DOHH2 (cell line): Measurements from ENCODE around the gene LRCH2.

Experiments used
- H3F3A ChIP-seq: fragments of 200-600 bp; sonication (generic), shearing (Covaris generic); 2 replicates; pipeline ENCODE4 v1.6.0; 2016; ENCODE audit warnings: antibody characterized with exemption, mild to moderate bottlenecking; ENCODE audit not compliant: control insufficient read depth, insufficient read depth
- H3K27ac ChIP-seq: fragments of 200-600 bp; sonication (generic); 2 replicates; pipeline ENCODE4 v1.5.1; 2014; ENCODE audit warnings: low read depth, mild to moderate bottlenecking, low read length, moderate library complexity
- H3K27me3 ChIP-seq: fragments of 200-600 bp; sonication (generic); 2 replicates; pipeline ENCODE4 v1.6.1; 2014; ENCODE audit warnings: mild to moderate bottlenecking, low read length, mixed read lengths; ENCODE audit not compliant: control insufficient read depth
- H3K36me3 ChIP-seq: fragments of 200-600 bp; sonication (generic); 2 replicates; pipeline ENCODE4 v1.6.1; 2014; ENCODE audit warnings: mild to moderate bottlenecking, low read length, moderate library complexity, mixed read lengths; ENCODE audit not compliant: control insufficient read depth
- H3K4me1 ChIP-seq: fragments of 200-600 bp; sonication (generic); 2 replicates; pipeline ENCODE4 v1.6.1; 2014; ENCODE audit warnings: mild to moderate bottlenecking, low read length, mixed read lengths; ENCODE audit not compliant: control insufficient read depth
- H3K4me2 ChIP-seq: fragments of 200-600 bp; sonication (generic); 2 replicates; pipeline ENCODE4 v1.6.0; 2014; ENCODE audit warnings: mild to moderate bottlenecking, low read length, moderate library complexity
- H3K4me3 ChIP-seq: fragments of 200-600 bp; sonication (generic); 2 replicates; pipeline ENCODE4 v1.5.1; 2014; ENCODE audit warnings: mild to moderate bottlenecking, low read length, mixed read lengths
- H3K79me2 ChIP-seq: fragments of 200-600 bp; sonication (generic); 2 replicates; pipeline ENCODE4 v1.6.1; 2014; ENCODE audit warnings: mild to moderate bottlenecking, low read length, mixed read lengths; ENCODE audit not compliant: control insufficient read depth
- H3K9me2 ChIP-seq: fragments of 200-600 bp; sonication (generic); replicated peaks from 2 replicates; pipeline ENCODE4 v1.6.1; 2014; ENCODE audit warnings: mild to moderate bottlenecking, low read length, mixed read lengths; ENCODE audit not compliant: control insufficient read depth
- H3K9me3 ChIP-seq: fragments of 200-600 bp; sonication (generic); 2 replicates; pipeline ENCODE4 v1.6.1; 2014; ENCODE audit warnings: antibody characterized with exemption, low read length, mixed read lengths; ENCODE audit not compliant: control insufficient read depth, insufficient read depth
- H4K20me1 ChIP-seq: fragments of 200-600 bp; sonication (generic); 2 replicates; pipeline ENCODE4 v1.6.0; 2014; ENCODE audit warnings: low read depth, mild to moderate bottlenecking, antibody characterized with exemption, low read length, moderate library complexity; ENCODE audit not compliant: control insufficient read depth, insufficient read depth
- EZH2phosphoT487 ChIP-seq: fragments of 200-600 bp; sonication (generic); IDR thresholded peaks from 2 replicates; pipeline ENCODE4 v1.6.1; 2017; ENCODE audit warnings: borderline replicate concordance, mild to moderate bottlenecking, antibody characterized with exemption, low read length, moderate library complexity, mixed read lengths
- TF ChIP-seq, protein P1 (sequence below): fragments of 200-600 bp; sonication (generic); IDR thresholded peaks from one replicate; pipeline ENCODE4 v1.5.1; 2014; ENCODE audit warnings: antibody characterized with exemption, mild to moderate bottlenecking, low read depth, low read length; ENCODE audit not compliant: poor library complexity, severe bottlenecking

LRCH2 gene

DNA sequence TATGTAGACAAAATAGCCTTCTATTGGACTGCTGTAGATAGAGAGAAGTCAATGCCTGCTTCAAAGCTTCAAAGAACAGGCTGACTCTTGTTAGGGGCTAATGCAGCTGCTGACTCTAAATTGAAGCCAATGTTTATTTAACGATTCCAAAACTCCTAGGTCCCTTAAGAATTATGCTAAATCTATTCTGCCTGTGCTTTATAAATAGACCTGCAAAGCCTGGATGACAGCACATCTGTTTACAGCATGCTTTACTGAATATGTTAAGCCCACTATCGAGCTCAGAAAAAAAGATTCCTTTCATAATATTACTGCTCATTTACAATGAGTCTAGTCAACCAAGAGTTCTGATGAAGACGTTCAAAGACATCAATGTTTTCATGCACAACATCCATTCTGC, 99.5 kb downstream of the LRCH2 start:
- no peak overlapping the region for H3K27ac ChIP-seq
- no peak overlapping the region for H3K4me2 ChIP-seq
- no peaks in the 10 kb centered on the region for H3K9me3 ChIP-seq
- H3K9me2 ChIP-seq: no peaks in the 10 kb centered on the region
- H3K4me3 ChIP-seq: no peak overlapping the region
- H4K20me1 ChIP-seq: no peaks in the 10 kb centered on the region
- no peaks in the 10 kb centered on the region for H3K27me3 ChIP-seq
- no peaks in the 10 kb centered on the region for H3F3A ChIP-seq
- no peaks in the 10 kb centered on the region for H3K79me2 ChIP-seq
- H3K4me1 ChIP-seq: no peaks in the 10 kb centered on the region
- H3K36me3 ChIP-seq: no peaks in the 10 kb centered on the region
- TF ChIP-seq, protein P1, sequence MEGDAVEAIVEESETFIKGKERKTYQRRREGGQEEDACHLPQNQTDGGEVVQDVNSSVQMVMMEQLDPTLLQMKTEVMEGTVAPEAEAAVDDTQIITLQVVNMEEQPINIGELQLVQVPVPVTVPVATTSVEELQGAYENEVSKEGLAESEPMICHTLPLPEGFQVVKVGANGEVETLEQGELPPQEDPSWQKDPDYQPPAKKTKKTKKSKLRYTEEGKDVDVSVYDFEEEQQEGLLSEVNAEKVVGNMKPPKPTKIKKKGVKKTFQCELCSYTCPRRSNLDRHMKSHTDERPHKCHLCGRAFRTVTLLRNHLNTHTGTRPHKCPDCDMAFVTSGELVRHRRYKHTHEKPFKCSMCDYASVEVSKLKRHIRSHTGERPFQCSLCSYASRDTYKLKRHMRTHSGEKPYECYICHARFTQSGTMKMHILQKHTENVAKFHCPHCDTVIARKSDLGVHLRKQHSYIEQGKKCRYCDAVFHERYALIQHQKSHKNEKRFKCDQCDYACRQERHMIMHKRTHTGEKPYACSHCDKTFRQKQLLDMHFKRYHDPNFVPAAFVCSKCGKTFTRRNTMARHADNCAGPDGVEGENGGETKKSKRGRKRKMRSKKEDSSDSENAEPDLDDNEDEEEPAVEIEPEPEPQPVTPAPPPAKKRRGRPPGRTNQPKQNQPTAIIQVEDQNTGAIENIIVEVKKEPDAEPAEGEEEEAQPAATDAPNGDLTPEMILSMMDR: no peak
- no peak for TF ChIP-seq EZH2phosphoT487

DNA sequence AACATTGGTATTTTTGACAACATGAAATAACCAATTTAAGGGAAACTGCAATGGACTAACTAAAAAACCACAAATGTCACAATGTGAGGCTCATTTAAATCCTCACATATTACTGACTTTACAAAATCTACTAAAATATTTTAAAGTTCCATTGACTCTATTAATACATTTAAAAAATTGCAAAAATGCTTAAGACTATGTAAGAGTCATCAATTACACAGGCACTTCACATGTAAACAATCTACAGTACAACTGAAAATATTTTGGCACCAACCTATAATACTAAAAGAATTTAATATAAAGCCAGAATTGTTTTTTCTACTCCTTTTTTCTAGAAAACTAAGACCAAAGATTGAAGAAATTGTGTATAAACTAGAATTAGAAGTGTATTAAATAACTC, 121.5 kb downstream of the LRCH2 start:
- no peaks in the 10 kb centered on the region for H3K36me3 ChIP-seq
- no peaks in the 10 kb centered on the region for H4K20me1 ChIP-seq
- no peaks in the 10 kb centered on the region for H3F3A ChIP-seq
- no peak overlapping the region for H3K4me3 ChIP-seq
- no peaks in the 10 kb centered on the region for H3K79me2 ChIP-seq
- no peaks in the 10 kb centered on the region for H3K27me3 ChIP-seq
- TF ChIP-seq EZH2phosphoT487: no peak
- TF ChIP-seq, protein P1: no peak
- no peaks in the 10 kb centered on the region for H3K4me1 ChIP-seq
- no peak overlapping the region for H3K27ac ChIP-seq
- no peak overlapping the region for H3K4me2 ChIP-seq
- H3K9me3 ChIP-seq: no peaks in the 10 kb centered on the region
- no peaks in the 10 kb centered on the region for H3K9me2 ChIP-seq

DNA sequence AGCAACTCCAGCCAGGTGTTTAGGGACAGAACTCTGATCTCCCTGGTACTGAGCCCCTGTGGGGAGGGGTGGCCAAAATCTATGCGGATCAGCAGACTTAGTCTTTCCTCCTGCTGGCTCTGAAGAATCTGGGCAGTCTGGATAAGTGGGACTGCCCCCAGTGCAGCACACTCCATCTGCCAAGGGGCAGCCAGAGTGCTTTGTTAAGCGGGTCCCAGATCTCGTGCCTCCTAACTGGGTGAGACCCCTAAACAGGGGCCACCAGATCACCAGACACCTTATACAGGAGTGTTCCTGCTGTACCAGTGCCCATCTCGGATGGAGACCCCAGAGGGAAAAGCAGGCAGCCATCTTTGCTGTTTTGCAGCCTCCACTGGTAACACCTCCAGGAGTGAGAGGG, 135.0 kb downstream of the LRCH2 start:
- no peak overlapping the region for H3K4me2 ChIP-seq
- H3F3A ChIP-seq: no peaks in the 10 kb centered on the region
- H3K9me2 ChIP-seq: no peaks in the 10 kb centered on the region
- no peak overlapping the region for H3K27ac ChIP-seq
- H4K20me1 ChIP-seq: no peaks in the 10 kb centered on the region
- no peaks in the 10 kb centered on the region for H3K9me3 ChIP-seq
- H3K4me3 ChIP-seq: no peak overlapping the region
- H3K36me3 ChIP-seq: no peaks in the 10 kb centered on the region
- no peaks in the 10 kb centered on the region for H3K27me3 ChIP-seq
- H3K4me1 ChIP-seq: no peaks in the 10 kb centered on the region
- TF ChIP-seq EZH2phosphoT487: no peak
- no peaks in the 10 kb centered on the region for H3K79me2 ChIP-seq

DNA sequence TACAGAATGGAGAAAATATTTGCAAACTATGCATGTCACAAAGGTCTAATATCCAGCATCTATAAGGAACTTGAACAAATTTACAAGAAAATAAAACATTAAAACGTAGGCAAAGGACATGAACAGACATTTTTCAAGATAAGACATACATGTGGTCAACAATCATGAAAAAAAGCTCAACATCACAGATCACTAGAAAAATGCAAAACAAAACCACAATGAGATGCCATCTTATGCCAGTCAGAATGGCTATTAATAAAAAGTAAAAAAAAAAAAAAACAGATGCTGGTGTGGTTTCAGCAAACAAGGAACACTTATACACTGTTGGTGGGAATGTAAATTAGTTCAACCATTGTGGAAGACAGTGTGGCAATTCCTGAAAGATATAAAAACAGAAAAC, 140.7 kb downstream of the LRCH2 start:
- Histone ChIP-seq H3K79me2 (no peaks in the 10 kb centered on the region), H3K9me2 (no peaks in the 10 kb centered on the region), H3K27me3 (no peaks in the 10 kb centered on the region), H4K20me1 (no peaks in the 10 kb centered on the region), H3K4me3 (no peak overlapping the region), H3F3A (no peaks in the 10 kb centered on the region), H3K4me1 (no peaks in the 10 kb centered on the region), H3K9me3 (no peaks in the 10 kb centered on the region), H3K36me3 (no peaks in the 10 kb centered on the region), H3K27ac (no peak overlapping the region), H3K4me2 (no peak overlapping the region)
- TF ChIP-seq, protein P1: no peak
- no peak for TF ChIP-seq EZH2phosphoT487
